GM12878 (cell line): ENCODE data around the gene TACR2. TPM values are rescaled to one million over a fixed set of nuclear protein-coding genes. Genes with fewer than 3 reads are reported as not detected.

Source experiments
- ATAC-seq: fragments of 200-7000 bp; cut with Tn5 transposase; 3 replicates; pipeline ENCODE4 v1.9.1; 2020; ENCODE audit warnings: mild to moderate bottlenecking, moderate library complexity
- BruUV-seq: library from RNA; stranded (reverse); fragments of 400-500 nt; replicated peaks from 2 replicates; lab custom pipeline; 2021; lab: Mats Ljungman, UMichigan
- CTCF ChIA-PET: fragments of 300-600 bp; sonication (Branson Sonifier 250); formaldehyde crosslinking; extraction: SDS; loops from one replicate; lab custom pipeline; 2021; ENCODE audit warnings: inconsistent platforms; lab: Yijun Ruan, JAX
- POLR2A ChIA-PET: fragments of 350-600 bp; formaldehyde crosslinking; extraction: SDS; loops from one replicate; lab custom pipeline; 2021; ENCODE audit warnings: inconsistent platforms; lab: Charles Lee
- RAD21 ChIA-PET: fragments of 300-600 bp; sonication (Branson Sonifier 250); formaldehyde crosslinking; loops from one replicate; lab custom pipeline; 2023; ENCODE audit warnings: antibody characterized with exemption; ENCODE audit not compliant: unreplicated experiment; lab: Charles Lee
- SMC1A ChIA-PET: fragments of 300-600 bp; sonication (Branson Sonifier 250); formaldehyde crosslinking; loops from one replicate; lab custom pipeline; 2023; ENCODE audit not compliant: unreplicated experiment, uncharacterized antibody; lab: Charles Lee
- DNase-seq: peaks from one replicate; pipeline ENCODE4 v3.0.0-alpha.2; 2011; ENCODE audit warnings: low read depth, low spot score
- FAIRE-seq: peaks from 3 replicates; lab custom pipeline; 2011; peaks lifted over from hg19 to GRCh38; lab: Jason Lieb, UNC
- H2AFZ ChIP-seq: 2 replicates; pipeline ENCODE4 v1.6.0; 2011; ENCODE audit warnings: low read depth, low read length, control low read depth; ENCODE audit not compliant: control insufficient read depth
- H3K27ac ChIP-seq: 2 replicates; pipeline ENCODE4 v1.5.1; 2011; ENCODE audit warnings: control low read depth; ENCODE audit not compliant: control insufficient read depth, insufficient read depth
- H3K27me3 ChIP-seq, 2 experiments: replicated peaks in 1 of 2; 2 replicates each; pipeline versions ENCODE4 v1.6.0 to v1.6.1; 2011; ENCODE audit warnings: low read length in 1 of 2; ENCODE audit not compliant: control insufficient read depth in 2 of 2, insufficient read depth in 2 of 2
- H3K36me3 ChIP-seq, 2 experiments: 2 replicates each; pipeline ENCODE4 v1.5.1; 2011; ENCODE audit warnings: low read length in 1 of 2; ENCODE audit not compliant: control insufficient read depth in 2 of 2, insufficient read depth in 2 of 2
- H3K4me1 ChIP-seq: 2 replicates; pipeline ENCODE4 v1.6.1; 2011; ENCODE audit warnings: mild to moderate bottlenecking, low read length, moderate library complexity, mixed read lengths; ENCODE audit not compliant: control insufficient read depth, insufficient read depth
- H3K4me2 ChIP-seq: 2 replicates; pipeline ENCODE4 v1.6.0; 2011; ENCODE audit warnings: control low read depth; ENCODE audit not compliant: control insufficient read depth, insufficient read depth
- H3K4me3 ChIP-seq: fragments of 200-600 bp; sonication (generic); 2 replicates; pipeline ENCODE4 v1.5.1; 2016
- H3K79me2 ChIP-seq: 2 replicates; pipeline ENCODE4 v1.6.0; 2011; ENCODE audit warnings: low read length; ENCODE audit not compliant: control insufficient read depth, insufficient read depth
- H3K9ac ChIP-seq: 2 replicates; pipeline ENCODE4 v1.8.0; 2011; ENCODE audit warnings: low read length, control low read depth, mixed read lengths; ENCODE audit not compliant: control insufficient read depth, insufficient read depth
- H3K9me3 ChIP-seq: replicated peaks from 3 replicates; pipeline ENCODE4 v1.5.1; 2011; ENCODE audit warnings: mild to moderate bottlenecking, low read length; ENCODE audit not compliant: control insufficient read depth, insufficient read depth
- H4K20me1 ChIP-seq: 2 replicates; pipeline ENCODE4 v1.6.0; 2011; ENCODE audit not compliant: control insufficient read depth, insufficient read depth
- ASH2L ChIP-seq: fragments of 300-600, 200-600 bp; sonication (generic); IDR thresholded peaks from 2 replicates; pipeline ENCODE4 v1.6.1; 2017; ENCODE audit warnings: low read depth, mild to moderate bottlenecking, borderline replicate concordance
- BMI1 ChIP-seq: fragments of 450-650 bp; IDR thresholded peaks from 2 replicates; pipeline ENCODE4 v1.6.1; 2016; ENCODE audit warnings: mild to moderate bottlenecking, moderate library complexity, borderline replicate concordance
- CEBPB ChIP-seq, 2 experiments: fragments of 150-350 bp in 1 of 2; IDR thresholded peaks; 2 replicates each; pipeline ENCODE4 v1.6.1; 2012 to 2014; ENCODE audit warnings: low read depth in 2 of 2, low read length in 2 of 2, borderline replicate concordance in 1 of 2, inconsistent platforms in 1 of 2
- EGR1 ChIP-seq, 2 experiments: IDR thresholded peaks; 1 replicate in 1 of 2; 2 replicates in 1 of 2; pipeline ENCODE4 v1.6.1; 2011 to 2012; ENCODE audit warnings: low read depth in 2 of 2, low read length in 2 of 2, borderline replicate concordance in 1 of 2, mild to moderate bottlenecking in 1 of 2, moderate library complexity in 1 of 2
- FOXK2 ChIP-seq: fragments of 450-650 bp; IDR thresholded peaks from 2 replicates; pipeline ENCODE4 v1.6.1; 2017; ENCODE audit warnings: mild to moderate bottlenecking, moderate library complexity
- HDAC6 ChIP-seq: fragments of 200-600 bp; sonication (generic); IDR thresholded peaks from one replicate; pipeline ENCODE4 v1.8.0; 2017; ENCODE audit warnings: antibody characterized with exemption; ENCODE audit not compliant: unreplicated experiment
- IKZF1 ChIP-seq: fragments of 450-650 bp; conservative IDR thresholded peaks from 2 replicates; pipeline ENCODE4 v1.6.1; 2017; ENCODE audit warnings: antibody characterized with exemption, mild to moderate bottlenecking
- MEF2A ChIP-seq: IDR thresholded peaks from 2 replicates; pipeline ENCODE4 v1.6.1; 2011; ENCODE audit warnings: low read depth, mild to moderate bottlenecking, low read length, moderate library complexity; ENCODE audit not compliant: insufficient read depth
- PML ChIP-seq: IDR thresholded peaks from 2 replicates; pipeline ENCODE4 v1.6.1; 2012; ENCODE audit warnings: low read length, inconsistent platforms
- POLR2AphosphoS2 ChIP-seq: IDR thresholded peaks from 2 replicates; pipeline ENCODE4 v1.6.1; 2011; ENCODE audit warnings: low read depth, mild to moderate bottlenecking, low read length, improper control_type of control experiment, moderate library complexity
- RAD51 ChIP-seq: fragments of 450-650 bp; IDR thresholded peaks from 2 replicates; pipeline ENCODE4 v1.6.1; 2016; ENCODE audit warnings: moderate library complexity, mild to moderate bottlenecking, inconsistent platforms
- SUPT20H ChIP-seq: IDR thresholded peaks from 2 replicates; pipeline ENCODE4 v1.6.1; 2011; ENCODE audit warnings: low read depth, mild to moderate bottlenecking, low read length, moderate library complexity, borderline replicate concordance; ENCODE audit not compliant: control insufficient read depth
- TARDBP ChIP-seq: IDR thresholded peaks from 2 replicates; pipeline ENCODE4 v1.6.1; 2016; ENCODE audit warnings: borderline replicate concordance
- WGBS: methylation state at CpG from one replicate; pipeline ENCODE4 v1.1.6; 2016; ENCODE audit warnings: low lambda C conversion rate; ENCODE audit not compliant: insufficient replicate concordance, insufficient coverage; ENCODE audit errors: missing lambda C conversion rate; 5-methylcytosine and 5-hydroxymethylcytosine counted together
- in situ Hi-C: fragments of 300-500 bp; cut with MboI; formaldehyde crosslinking; loops from 9 replicates; pipeline ENCODE4 v1.14.3; 2018; ENCODE audit warnings: mixed read lengths
- intact Hi-C: fragments of 100-400 bp; cut with micrococcal nuclease; formaldehyde crosslinking; loops from one replicate; pipeline ENCODE4 v1.14.2; 2022; ENCODE audit not compliant: unreplicated experiment
- polyA plus RNA-seq, 11 experiments: library from polyadenylated mRNA; depleted of rRNA in 4 of 11; unstranded in 6 of 11; stranded (reverse) in 5 of 11; fragments of >200 nt; fragmentation: Nextera tagmentation in 4 of 11; fragmentation: Illumina TruSeq in 1 of 11; extraction: Ambion mirVana in 4 of 11; extraction: Trizol in 1 of 11; gene quantifications; 1 replicate in 1 of 11; 2 replicates in 10 of 11; pipeline versions ENCODE4 v1.2.1 to v1.2.3, GENCODE V29; 2011 to 2016; ENCODE audit warnings: inconsistent platforms in 2 of 11, missing spikeins in 2 of 11, low read depth in 1 of 11
- total RNA-seq, 4 experiments: library from RNA; depleted of rRNA in 3 of 4; stranded (reverse); fragments of >200 nt in 3 of 4; fragmentation: Illumina TruSeq in 1 of 4; extraction: Trizol in 1 of 4; gene quantifications; 2 replicates each; pipeline versions ENCODE4 v1.2.1 to v1.2.3, GENCODE V29; 2013 to 2021
- TF ChIP-seq, protein P1 (sequence below): fragments of 450-650 bp; IDR thresholded peaks from 2 replicates; pipeline ENCODE4 v1.6.1; 2016; ENCODE audit warnings: mild to moderate bottlenecking
- TF ChIP-seq, protein P2 (sequence below): fragments of 450-650 bp; IDR thresholded peaks from 2 replicates; pipeline ENCODE4 v1.6.1; 2017; ENCODE audit warnings: mild to moderate bottlenecking, low read depth, inconsistent platforms; ENCODE audit not compliant: poor library complexity, severe bottlenecking
- TF ChIP-seq, protein P3 (sequence below): fragments of 150-350 bp; IDR thresholded peaks from 2 replicates; pipeline ENCODE4 v1.6.1; 2014; ENCODE audit warnings: mild to moderate bottlenecking, low read depth, low read length
- TF ChIP-seq, protein P4 (sequence below): fragments of 150-350 bp; IDR thresholded peaks from 2 replicates; pipeline ENCODE4 v1.6.1; 2016; ENCODE audit warnings: low read depth, low read length

The TACR2 gene
- total and polyA plus RNA-seq, 10 of the 15 experiments (the other 5 are each of a cell fraction or from before 2014, with no cell fraction given) = 0.11 TPM; not detected in 9

DNA sequence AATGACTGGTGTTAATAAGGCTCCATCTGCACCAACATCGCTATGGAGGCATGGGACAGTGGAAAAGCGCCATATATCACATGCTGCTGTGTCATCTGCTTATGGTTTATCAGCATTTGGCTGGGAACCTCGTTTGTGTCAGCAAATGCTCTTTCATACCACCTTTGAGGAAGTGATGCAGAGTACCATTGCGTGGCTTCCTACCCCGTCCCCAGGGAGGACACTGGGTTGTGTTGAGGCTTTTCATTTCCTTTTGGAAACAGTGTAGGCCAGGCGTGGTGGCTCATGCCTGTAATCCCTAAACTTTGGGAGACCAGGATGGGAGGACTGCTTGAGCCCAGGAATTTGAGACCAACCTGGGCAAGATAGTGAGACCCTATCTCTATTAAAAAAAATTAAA, 6.8 kb downstream of the TACR2 start:
- 13% methylated on average over 6 of the region's 6 CpGs for WGBS
- Histone ChIP-seq H3K9ac (no peak overlapping the region), H3K27me3 (no peaks in the 10 kb centered on the region), H3K4me1 (peaks cover 16% of the 10 kb centered on the region), H2AFZ (no peak overlapping the region), H3K27ac (no peak overlapping the region), H3K9me3 (no peaks in the 10 kb centered on the region), H3K36me3 (no peaks in the 10 kb centered on the region; a peak in 1 of 4 replicates), H3K4me3 (no peak overlapping the region), H3K79me2 (no peaks in the 10 kb centered on the region), H4K20me1 (no peaks in the 10 kb centered on the region), H3K4me2 (no peak overlapping the region)
- POLR2A ChIA-PET = no interaction called here
- peak; percentile 29 for ATAC-seq
- CTCF ChIA-PET = interaction anchor here (2.4 kb wide), 1 partner anchor 172 kb away, joined by 9 read pairs; no protein-coding TSS in a partner anchor
- intact Hi-C loops = loop anchor here (5.0 kb wide), 1 partner anchor 227 kb away; no protein-coding TSS in a partner anchor
- peak; percentile 60 for DNase-seq
- in situ Hi-C loops = loop anchor here (5.0 to 10.0 kb wide), 3 partner anchors 97 to 415 kb away; partner anchors contain the start of gene FAM241B
- SMC1A ChIA-PET = no interaction called here
- RAD21 ChIA-PET = no interaction called here
- FAIRE-seq = no peak
- BruUV-seq = no TSS peak
- TF ChIP-seq RAD51 = no peak
- no peak for TF ChIP-seq PML
- no peak for TF ChIP-seq EGR1 (IDR thresholded peaks at IDR 0.05; ENCODE audit: borderline replicate concordance in 1 of 2, low read depth in 2 of 2, low read length in 2 of 2)
- TF ChIP-seq IKZF1 = peak; percentile 70
- TF ChIP-seq, protein P1, sequence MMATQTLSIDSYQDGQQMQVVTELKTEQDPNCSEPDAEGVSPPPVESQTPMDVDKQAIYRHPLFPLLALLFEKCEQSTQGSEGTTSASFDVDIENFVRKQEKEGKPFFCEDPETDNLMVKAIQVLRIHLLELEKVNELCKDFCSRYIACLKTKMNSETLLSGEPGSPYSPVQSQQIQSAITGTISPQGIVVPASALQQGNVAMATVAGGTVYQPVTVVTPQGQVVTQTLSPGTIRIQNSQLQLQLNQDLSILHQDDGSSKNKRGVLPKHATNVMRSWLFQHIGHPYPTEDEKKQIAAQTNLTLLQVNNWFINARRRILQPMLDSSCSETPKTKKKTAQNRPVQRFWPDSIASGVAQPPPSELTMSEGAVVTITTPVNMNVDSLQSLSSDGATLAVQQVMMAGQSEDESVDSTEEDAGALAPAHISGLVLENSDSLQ = no peak
- TF ChIP-seq, protein P2, sequence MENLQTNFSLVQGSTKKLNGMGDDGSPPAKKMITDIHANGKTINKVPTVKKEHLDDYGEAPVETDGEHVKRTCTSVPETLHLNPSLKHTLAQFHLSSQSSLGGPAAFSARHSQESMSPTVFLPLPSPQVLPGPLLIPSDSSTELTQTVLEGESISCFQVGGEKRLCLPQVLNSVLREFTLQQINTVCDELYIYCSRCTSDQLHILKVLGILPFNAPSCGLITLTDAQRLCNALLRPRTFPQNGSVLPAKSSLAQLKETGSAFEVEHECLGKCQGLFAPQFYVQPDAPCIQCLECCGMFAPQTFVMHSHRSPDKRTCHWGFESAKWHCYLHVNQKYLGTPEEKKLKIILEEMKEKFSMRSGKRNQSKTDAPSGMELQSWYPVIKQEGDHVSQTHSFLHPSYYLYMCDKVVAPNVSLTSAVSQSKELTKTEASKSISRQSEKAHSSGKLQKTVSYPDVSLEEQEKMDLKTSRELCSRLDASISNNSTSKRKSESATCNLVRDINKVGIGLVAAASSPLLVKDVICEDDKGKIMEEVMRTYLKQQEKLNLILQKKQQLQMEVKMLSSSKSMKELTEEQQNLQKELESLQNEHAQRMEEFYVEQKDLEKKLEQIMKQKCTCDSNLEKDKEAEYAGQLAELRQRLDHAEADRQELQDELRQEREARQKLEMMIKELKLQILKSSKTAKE = no peak
- no peak for TF ChIP-seq TARDBP
- TF ChIP-seq, protein P3, sequence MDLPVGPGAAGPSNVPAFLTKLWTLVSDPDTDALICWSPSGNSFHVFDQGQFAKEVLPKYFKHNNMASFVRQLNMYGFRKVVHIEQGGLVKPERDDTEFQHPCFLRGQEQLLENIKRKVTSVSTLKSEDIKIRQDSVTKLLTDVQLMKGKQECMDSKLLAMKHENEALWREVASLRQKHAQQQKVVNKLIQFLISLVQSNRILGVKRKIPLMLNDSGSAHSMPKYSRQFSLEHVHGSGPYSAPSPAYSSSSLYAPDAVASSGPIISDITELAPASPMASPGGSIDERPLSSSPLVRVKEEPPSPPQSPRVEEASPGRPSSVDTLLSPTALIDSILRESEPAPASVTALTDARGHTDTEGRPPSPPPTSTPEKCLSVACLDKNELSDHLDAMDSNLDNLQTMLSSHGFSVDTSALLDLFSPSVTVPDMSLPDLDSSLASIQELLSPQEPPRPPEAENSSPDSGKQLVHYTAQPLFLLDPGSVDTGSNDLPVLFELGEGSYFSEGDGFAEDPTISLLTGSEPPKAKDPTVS = no peak
- no peak for TF ChIP-seq SUPT20H
- no peak for TF ChIP-seq HDAC6
- no peak for TF ChIP-seq MEF2A
- no peak for TF ChIP-seq ASH2L
- no peak for TF ChIP-seq CEBPB (IDR thresholded peaks at IDR 0.05; ENCODE audit: borderline replicate concordance in 1 of 2, low read depth in 2 of 2, low read length in 2 of 2)
- no peak for TF ChIP-seq POLR2AphosphoS2
- no peak for TF ChIP-seq BMI1
- TF ChIP-seq, protein P4, sequence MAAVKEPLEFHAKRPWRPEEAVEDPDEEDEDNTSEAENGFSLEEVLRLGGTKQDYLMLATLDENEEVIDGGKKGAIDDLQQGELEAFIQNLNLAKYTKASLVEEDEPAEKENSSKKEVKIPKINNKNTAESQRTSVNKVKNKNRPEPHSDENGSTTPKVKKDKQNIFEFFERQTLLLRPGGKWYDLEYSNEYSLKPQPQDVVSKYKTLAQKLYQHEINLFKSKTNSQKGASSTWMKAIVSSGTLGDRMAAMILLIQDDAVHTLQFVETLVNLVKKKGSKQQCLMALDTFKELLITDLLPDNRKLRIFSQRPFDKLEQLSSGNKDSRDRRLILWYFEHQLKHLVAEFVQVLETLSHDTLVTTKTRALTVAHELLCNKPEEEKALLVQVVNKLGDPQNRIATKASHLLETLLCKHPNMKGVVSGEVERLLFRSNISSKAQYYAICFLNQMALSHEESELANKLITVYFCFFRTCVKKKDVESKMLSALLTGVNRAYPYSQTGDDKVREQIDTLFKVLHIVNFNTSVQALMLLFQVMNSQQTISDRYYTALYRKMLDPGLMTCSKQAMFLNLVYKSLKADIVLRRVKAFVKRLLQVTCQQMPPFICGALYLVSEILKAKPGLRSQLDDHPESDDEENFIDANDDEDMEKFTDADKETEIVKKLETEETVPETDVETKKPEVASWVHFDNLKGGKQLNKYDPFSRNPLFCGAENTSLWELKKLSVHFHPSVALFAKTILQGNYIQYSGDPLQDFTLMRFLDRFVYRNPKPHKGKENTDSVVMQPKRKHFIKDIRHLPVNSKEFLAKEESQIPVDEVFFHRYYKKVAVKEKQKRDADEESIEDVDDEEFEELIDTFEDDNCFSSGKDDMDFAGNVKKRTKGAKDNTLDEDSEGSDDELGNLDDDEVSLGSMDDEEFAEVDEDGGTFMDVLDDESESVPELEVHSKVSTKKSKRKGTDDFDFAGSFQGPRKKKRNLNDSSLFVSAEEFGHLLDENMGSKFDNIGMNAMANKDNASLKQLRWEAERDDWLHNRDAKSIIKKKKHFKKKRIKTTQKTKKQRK = no peak
- no peak for TF ChIP-seq FOXK2
